Measurements from ENCODE around the gene RFT1.

GRCh38 chr3:53109891-53110771 lies 20.1 kb downstream of the RFT1 start:
- TF ChIP-seq CREB1 (IDR thresholded peaks at IDR 0.05) (no peak), CREB1 (CRISPR knock-in tag; IDR thresholded peaks at IDR 0.05) (no peak), POLR2A (IDR thresholded peaks at IDR 0.05; ENCODE audit: insufficient read depth in 1 of 2, low read depth in 2 of 2, low read length in 2 of 2) (no peak), FOXJ3 (CRISPR knock-in tag; IDR thresholded peaks at IDR 0.05; ENCODE audit: borderline replicate concordance) (no peak), ATF1 (CRISPR knock-in tag; IDR thresholded peaks at IDR 0.05) (no peak), SMC3 (IDR thresholded peaks at IDR 0.05; ENCODE audit: low read length) (peak; percentile 78), DRAP1 (CRISPR knock-in tag; IDR thresholded peaks at IDR 0.05) (no peak), SUZ12 (IDR thresholded peaks at IDR 0.05; ENCODE audit: low read depth, low read length) (no peak)
- TF ChIP-seq, protein P1, sequence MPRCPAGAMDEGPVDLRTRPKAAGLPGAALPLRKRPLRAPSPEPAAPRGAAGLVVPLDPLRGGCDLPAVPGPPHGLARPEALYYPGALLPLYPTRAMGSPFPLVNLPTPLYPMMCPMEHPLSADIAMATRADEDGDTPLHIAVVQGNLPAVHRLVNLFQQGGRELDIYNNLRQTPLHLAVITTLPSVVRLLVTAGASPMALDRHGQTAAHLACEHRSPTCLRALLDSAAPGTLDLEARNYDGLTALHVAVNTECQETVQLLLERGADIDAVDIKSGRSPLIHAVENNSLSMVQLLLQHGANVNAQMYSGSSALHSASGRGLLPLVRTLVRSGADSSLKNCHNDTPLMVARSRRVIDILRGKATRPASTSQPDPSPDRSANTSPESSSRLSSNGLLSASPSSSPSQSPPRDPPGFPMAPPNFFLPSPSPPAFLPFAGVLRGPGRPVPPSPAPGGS (CRISPR knock-in tag; IDR thresholded peaks at IDR 0.05): no peak
